HG03139 (cell line): ENCODE measurements around the gene ISLR2.

ENCODE experiments used
- ATAC-seq: cut with Tn5 transposase; IDR thresholded peaks from one replicate; pipeline ENCODE4 v1.9.1; 2021; ENCODE audit not compliant: unreplicated experiment

The ISLR2 gene

DNA sequence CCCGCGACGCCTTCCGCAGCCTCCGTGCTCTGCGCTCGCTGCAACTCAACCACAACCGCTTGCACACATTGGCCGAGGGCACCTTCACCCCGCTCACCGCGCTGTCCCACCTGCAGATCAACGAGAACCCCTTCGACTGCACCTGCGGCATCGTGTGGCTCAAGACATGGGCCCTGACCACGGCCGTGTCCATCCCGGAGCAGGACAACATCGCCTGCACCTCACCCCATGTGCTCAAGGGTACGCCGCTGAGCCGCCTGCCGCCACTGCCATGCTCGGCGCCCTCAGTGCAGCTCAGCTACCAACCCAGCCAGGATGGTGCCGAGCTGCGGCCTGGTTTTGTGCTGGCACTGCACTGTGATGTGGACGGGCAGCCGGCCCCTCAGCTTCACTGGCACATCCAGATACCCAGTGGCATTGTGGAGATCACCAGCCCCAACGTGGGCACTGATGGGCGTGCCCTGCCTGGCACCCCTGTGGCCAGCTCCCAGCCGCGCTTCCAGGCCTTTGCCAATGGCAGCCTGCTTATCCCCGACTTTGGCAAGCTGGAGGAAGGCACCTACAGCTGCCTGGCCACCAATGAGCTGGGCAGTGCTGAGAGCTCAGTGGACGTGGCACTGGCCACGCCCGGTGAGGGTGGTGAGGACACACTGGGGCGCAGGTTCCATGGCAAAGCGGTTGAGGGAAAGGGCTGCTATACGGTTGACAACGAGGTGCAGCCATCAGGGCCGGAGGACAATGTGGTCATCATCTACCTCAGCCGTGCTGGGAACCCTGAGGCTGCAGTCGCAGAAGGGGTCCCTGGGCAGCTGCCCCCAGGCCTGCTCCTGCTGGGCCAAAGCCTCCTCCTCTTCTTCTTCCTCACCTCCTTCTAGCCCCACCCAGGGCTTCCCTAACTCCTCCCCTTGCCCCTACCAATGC is 45.1 kb downstream of the ISLR2 start:
- no peak for ATAC-seq

DNA sequence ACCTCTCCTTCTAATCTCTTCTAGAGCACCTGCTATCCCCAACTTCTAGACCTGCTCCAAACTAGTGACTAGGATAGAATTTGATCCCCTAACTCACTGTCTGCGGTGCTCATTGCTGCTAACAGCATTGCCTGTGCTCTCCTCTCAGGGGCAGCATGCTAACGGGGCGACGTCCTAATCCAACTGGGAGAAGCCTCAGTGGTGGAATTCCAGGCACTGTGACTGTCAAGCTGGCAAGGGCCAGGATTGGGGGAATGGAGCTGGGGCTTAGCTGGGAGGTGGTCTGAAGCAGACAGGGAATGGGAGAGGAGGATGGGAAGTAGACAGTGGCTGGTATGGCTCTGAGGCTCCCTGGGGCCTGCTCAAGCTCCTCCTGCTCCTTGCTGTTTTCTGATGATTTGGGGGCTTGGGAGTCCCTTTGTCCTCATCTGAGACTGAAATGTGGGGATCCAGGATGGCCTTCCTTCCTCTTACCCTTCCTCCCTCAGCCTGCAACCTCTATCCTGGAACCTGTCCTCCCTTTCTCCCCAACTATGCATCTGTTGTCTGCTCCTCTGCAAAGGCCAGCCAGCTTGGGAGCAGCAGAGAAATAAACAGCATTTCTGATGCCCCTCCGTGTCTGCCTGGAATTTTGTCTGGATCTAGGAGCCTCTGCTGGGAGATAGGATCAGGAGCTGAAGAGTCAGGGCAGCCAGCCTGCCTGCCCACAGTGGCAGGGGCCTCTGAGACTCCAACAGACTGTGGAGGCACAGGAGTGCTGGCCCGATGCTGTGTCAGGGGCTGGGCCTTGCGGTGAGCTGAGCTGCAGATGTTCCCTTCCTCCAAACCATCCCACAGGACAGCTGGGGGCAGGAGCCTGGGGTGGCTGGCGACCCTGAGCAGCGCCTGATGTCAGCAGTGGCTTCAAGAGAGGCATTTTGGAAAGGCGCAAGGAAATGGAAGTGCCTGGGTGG is 46.2 kb downstream of the ISLR2 start:
- ATAC-seq: no peak

DNA sequence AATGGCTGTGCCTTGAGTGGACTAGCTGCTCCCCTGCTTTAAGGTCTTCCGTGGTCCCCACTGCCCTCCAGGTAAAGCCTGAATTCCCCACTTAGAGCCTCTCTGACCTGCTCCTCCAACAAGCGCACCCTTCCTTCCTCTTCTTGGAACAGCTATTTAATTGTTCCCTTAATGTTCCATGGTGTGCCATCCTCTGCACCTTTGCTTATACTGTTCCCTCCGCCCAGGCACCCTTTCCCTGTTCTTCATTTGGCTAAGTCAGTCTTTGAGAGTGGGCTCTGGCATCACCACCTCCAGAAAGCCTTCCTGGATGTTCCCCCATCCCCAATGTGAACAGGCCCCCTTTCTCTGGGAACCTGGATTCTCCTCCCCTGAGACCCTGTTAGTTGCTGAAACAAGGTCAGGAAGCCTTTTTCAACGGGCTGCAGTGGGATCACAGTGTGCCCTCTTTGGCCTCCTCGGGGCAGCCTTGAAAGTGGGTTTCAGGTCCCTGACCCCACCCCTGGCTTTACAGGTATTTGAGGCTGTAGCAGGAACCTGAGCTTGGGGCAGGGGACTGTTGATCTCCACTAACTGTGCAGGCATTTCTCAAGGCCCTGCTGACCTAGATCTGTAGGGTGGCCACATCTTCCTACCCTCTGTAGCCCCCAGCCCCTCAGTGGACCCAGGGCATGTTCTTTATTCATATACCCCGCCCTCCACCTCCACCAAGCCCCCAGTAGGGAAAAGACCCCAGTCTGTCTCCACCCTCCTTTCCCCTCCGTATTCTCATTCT is 48.1 kb downstream of the ISLR2 start:
- no peak for ATAC-seq

DNA sequence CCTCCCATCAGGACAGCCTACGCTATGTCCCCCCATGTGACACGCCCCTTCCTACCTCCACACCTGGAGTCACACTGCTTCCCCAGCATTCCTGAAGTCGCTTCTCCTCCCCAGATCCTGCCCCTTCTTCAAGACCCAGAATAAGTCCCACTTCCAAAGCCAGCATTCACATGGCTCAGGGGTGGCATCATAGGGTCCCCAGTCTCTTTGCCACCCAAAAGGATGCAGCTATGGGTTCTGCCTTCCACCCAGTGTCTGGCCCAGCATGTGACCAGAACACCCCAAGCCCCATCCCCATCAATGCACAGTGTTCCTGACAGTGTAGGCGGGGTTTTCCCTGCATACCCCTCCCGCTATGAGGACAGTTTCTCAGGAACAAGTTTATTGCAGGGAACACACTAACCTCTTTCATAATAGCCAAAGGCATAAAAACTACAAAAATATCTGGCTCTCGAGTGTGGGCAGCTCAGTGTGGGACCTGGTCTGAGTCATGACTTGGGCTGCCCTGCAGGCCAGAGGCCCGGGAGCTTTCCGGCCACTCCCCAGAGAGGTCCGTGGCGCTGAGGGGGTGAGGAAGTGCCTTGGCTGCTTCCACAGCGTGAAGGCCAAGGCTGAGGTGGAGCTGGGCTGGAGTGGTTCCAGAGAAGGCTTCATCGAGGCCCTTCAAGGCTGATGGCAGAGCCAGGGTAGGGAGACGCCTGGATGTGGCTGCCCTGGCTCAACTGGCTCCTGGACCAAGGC is 48.9 kb downstream of the ISLR2 start:
- no peak for ATAC-seq

DNA sequence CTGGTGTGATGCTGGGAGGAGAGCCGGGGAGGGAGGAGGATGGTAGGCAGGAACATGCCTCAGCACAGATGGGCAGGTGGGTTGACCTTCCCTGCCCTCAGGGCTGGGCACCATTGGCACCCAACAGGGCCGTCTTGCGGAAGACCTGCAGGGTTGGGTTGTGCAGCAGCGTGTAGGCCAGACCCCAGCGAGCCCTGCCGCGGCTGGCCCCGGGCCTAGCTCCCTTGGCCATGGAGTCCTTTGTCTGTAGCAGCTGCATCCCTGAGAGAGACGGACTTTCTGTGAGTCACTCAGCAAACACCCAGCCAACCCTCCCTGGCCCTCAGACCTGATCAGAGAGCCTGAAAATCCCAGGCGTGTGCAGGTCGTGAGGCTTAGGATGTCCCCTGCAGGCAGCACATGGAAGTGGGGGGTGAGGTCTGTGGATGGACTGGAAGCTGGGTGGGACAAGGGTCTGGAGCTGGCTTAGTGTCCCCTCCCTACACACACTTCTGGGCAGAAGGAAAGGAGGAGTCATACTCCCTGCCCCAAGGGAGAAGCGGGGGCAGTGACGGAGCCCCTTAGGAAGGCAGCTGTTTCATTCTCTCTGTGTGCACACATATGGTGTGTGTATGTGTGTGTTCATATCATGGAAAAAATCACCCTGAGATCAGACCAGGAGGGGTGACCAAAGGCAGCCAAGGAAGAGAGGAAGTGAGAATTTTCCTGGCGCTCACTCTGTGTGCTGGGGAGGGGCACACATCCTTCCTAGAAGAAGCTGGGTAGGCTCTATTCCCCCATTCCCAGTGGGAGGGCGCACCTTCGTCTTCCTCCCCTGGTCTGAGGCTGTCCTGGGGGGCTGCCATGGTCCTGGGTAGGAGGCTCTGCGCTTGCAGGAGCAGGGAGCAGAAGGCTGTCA is 49.8 kb downstream of the ISLR2 start:
- no peak for ATAC-seq

DNA sequence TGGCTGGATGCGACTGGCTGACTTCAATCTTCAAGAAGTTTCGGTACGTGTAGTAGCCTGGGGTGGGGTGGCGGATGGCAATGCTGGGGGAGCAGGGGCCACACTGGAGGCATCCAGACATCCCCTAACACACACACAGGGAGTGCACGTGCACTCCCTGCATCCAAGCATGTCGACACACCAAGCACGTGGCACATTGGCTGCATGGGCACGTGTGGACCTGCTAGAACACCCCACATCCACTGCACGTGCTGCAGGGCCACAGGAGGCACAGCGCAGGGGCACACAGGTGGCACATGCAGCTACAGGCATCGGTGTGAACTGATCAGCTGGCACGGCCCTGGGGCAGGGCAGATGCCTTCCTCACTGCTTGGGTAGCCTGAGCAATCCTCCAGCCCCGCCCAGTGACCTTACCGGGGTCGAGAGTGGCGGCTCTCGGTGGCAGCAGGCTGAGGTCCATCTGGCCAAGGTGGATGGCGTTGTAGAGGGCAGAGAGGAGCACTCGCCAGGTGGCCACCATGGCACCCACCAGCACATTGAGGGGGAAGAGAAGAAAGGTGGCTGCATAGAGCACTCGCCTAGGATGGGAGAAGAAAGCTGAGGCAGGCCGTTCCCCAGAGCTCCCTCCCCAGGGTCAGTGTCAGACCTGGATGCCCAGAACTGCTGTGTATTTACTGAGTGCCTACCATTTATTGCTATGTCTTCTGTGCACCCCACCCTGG is 50.7 kb downstream of the ISLR2 start:
- ATAC-seq: no peak

DNA sequence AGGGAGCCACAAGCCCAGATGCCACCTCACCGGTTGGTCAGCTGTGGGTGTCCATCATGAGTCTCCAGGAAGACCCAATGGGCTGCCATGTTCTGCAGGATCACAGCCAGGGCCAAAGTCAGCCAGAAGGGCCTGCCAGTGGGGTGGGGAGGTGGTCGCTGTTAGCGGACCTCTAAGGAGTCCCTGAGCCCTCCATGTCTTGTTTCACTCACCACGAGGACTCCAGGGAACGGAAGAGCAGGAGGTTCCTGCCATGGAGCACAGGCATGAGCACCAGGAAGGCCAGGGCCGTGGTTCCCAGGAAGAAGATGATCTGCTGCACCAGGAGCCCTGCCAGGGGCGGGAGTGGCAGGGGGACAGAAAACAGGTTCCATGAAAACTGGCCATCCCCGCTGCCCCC is 51.7 kb downstream of the ISLR2 start:
- ATAC-seq: no peak

DNA sequence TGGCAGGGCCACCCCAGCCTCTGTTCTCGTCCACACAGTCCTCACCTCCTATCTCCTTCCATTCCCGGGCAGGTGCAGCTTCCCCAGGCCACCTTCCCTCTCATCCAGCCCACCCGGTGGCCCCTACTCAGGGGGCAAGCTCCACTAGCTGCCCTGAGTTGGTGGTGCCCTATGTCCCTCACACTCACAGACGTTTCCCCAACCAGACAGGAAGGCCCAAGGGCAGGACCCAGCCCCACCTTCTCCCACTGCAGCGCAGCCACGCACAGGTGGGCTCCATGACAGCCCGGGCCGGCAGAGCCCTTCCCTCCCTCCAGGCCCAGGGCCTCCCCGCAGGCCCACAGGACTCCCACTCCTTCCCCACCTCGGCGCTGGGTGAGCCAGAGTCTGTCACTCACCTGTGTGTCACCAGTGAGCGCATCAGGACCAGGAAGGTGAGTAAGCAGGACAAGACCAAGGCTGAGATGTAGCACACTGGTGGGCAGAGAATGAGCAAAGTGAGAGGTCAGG is 54.3 kb downstream of the ISLR2 start:
- no peak for ATAC-seq

DNA sequence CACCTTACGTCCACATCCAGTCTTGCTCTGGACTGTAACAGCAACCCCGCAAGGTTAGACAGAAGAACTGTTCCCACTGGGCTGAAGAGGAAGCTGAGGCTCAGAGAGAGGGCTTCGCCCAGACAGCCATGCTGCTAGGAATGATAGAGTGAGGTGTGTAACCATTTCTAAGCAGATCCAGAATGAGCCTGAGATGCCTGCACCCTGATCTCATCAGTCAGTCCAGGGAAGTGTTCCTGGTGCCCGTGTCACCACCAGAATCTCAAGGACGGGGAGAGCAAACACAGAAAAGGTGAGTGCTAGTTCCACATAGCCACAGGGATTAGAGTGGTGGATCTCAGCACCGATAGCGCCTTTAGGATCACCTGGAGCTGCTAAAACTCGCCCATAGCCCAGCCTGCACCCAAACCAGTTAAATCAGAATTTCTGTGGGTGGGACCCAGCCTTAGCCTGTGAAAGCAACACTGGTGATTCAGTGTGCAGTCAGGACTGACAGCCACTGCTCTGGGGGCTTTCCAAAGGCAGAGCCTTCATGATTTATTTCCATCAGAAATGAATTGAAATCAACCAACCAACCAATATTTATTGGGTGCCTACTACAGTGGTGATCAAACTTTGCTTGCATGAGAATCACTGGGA is 55.4 kb downstream of the ISLR2 start:
- ATAC-seq: no peak
